Testis (tissue), 2 donors: ENCODE measurements around the gene MLH3.

Experiments used
- CTCF ChIP-seq, 3 experiments: fragments of 450-650 bp in 2 of 3; fragments of 200-600 bp in 1 of 3; sonication (generic) in 1 of 3; IDR thresholded peaks; one replicate each; pipeline ENCODE4 v1.5.1; 2016 to 2019; ENCODE audit warnings: antibody characterized with exemption in 3 of 3, mild to moderate bottlenecking in 2 of 3, moderate library complexity in 1 of 3
- POLR2A ChIP-seq: fragments of 450-650 bp; IDR thresholded peaks from one replicate; pipeline ENCODE4 v1.6.1; 2017; ENCODE audit warnings: antibody characterized with exemption, mild to moderate bottlenecking, moderate library complexity

GRCh38 chr14:75023108-75023507 lies 28.2 kb downstream of the MLH3 start:
- TF ChIP-seq CTCF (IDR thresholded peaks at IDR 0.05) (no peak), POLR2A (no peak)
